ENCODE measurements around the gene NME1. TPM values are rescaled to one million over a fixed set of nuclear protein-coding genes. Genes with fewer than 3 reads are reported as not detected.

Gene NME1
- total and polyA plus RNA-seq, 9 of the 15 experiments (the other 6 are each of a cell fraction or from before 2014, with no cell fraction given), result 449 to 1,588 (median 604) TPM

GRCh38 chr17:51120739-51121619 is 32.4 kb upstream of the NME1 start, which contains the start of gene SPAG9 (continued):
- TF ChIP-seq STAT6 (CRISPR knock-in tag; IDR thresholded peaks at IDR 0.05) (no peak), CBFA2T3 (IDR thresholded peaks at IDR 0.05) (no peak), GATAD2A (IDR thresholded peaks at IDR 0.05) (no peak), E2F6 (IDR thresholded peaks at IDR 0.05; ENCODE audit: borderline replicate concordance in 1 of 2, extremely low read depth in 1 of 2, insufficient read depth in 1 of 2, insufficient read length in 1 of 2, low read depth in 1 of 2, low read length in 1 of 2, poor library complexity in 1 of 2, severe bottlenecking in 1 of 2) (peak in 1 of 2 experiments; percentile 8), ZNF282 (CRISPR knock-in tag; IDR thresholded peaks at IDR 0.05) (no peak), ZNF408 (CRISPR knock-in tag; IDR thresholded peaks at IDR 0.05; ENCODE audit: low read depth) (no peak), POLR2G (IDR thresholded peaks at IDR 0.05; ENCODE audit: low read depth, low read length) (peak; percentile 75), CBX3 (IDR thresholded peaks at IDR 0.05; ENCODE audit: borderline replicate concordance in 1 of 2, low read length in 2 of 2) (no peak), PHF20 (IDR thresholded peaks at IDR 0.05; ENCODE audit: partially characterized antibody) (peak; percentile 59), XRCC5 (IDR thresholded peaks at IDR 0.05; ENCODE audit: low read depth, low read length) (no peak), ZNF175 (CRISPR knock-in tag; IDR thresholded peaks at IDR 0.05; ENCODE audit: low read depth) (no peak), ELK3 (CRISPR knock-in tag; IDR thresholded peaks at IDR 0.05) (no peak), PKNOX1 (IDR thresholded peaks at IDR 0.05) (no peak), DIDO1 (tag; IDR thresholded peaks at IDR 0.05; ENCODE audit: low read depth) (no peak), HMBOX1 (IDR thresholded peaks at IDR 0.05) (no peak), ZNF778 (CRISPR knock-in tag; IDR thresholded peaks at IDR 0.05) (no peak), TAF1 (IDR thresholded peaks at IDR 0.05; ENCODE audit: control insufficient read depth, extremely low read depth, insufficient read depth, low read length, severe bottlenecking) (peak; percentile 47), JUND (IDR thresholded peaks at IDR 0.05; ENCODE audit: borderline replicate concordance, low read depth, low read length) (0 out of 2 replicates have a peak, but pooled peaks have one; percentile 51), JUND (tag; IDR thresholded peaks at IDR 0.05; ENCODE audit: borderline replicate concordance, low read depth, low read length) (no peak; the same call in 2 of the 3 replicates), POLR2AphosphoS5 (IDR thresholded peaks at IDR 0.05; ENCODE audit: control insufficient read depth, insufficient read depth, low read depth, low read length) (peak; percentile 69)

Data from K562 (cell line).